ENCODE measurements around the gene IFIT5.
"Not testable (repeated sequence)": the region's sequence is repeated elsewhere in the genome, so short reads cannot be mapped to it uniquely, and the experiment has no call there.

The IFIT5 gene

DNA sequence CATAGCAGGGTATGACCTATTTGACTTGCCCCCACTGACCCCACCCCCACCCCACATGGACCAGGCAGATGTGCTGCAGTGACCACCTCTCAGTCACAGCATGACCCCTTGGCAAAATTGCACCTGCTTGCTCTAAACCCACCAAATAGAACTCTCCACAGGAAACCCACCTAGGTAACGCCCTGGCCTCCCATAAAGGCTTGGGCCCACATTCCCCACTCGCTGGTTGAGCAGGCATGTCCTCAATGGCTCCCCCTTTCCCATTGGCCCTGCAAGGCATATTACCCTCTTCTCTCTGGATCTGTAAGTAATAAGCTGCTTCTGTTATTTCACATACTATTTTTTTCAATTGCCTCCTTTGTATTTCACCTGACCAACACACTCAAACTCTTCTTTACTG lies 19.2 kb upstream of the IFIT5 start:
- in situ Hi-C loops (cut with HindIII; ENCODE audit: low sequenced_read_pairs) = no loop called here
- TF ChIP-seq, protein P1, sequence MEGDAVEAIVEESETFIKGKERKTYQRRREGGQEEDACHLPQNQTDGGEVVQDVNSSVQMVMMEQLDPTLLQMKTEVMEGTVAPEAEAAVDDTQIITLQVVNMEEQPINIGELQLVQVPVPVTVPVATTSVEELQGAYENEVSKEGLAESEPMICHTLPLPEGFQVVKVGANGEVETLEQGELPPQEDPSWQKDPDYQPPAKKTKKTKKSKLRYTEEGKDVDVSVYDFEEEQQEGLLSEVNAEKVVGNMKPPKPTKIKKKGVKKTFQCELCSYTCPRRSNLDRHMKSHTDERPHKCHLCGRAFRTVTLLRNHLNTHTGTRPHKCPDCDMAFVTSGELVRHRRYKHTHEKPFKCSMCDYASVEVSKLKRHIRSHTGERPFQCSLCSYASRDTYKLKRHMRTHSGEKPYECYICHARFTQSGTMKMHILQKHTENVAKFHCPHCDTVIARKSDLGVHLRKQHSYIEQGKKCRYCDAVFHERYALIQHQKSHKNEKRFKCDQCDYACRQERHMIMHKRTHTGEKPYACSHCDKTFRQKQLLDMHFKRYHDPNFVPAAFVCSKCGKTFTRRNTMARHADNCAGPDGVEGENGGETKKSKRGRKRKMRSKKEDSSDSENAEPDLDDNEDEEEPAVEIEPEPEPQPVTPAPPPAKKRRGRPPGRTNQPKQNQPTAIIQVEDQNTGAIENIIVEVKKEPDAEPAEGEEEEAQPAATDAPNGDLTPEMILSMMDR (IDR thresholded peaks at IDR 0.05; ENCODE audit: low read depth, low read length) = no peak
- DNase-seq (ENCODE audit: low read depth, low spot score) = no peak
- no peak overlapping the region for H3K4me3 ChIP-seq (ENCODE audit: low read depth, low read length)

DNA sequence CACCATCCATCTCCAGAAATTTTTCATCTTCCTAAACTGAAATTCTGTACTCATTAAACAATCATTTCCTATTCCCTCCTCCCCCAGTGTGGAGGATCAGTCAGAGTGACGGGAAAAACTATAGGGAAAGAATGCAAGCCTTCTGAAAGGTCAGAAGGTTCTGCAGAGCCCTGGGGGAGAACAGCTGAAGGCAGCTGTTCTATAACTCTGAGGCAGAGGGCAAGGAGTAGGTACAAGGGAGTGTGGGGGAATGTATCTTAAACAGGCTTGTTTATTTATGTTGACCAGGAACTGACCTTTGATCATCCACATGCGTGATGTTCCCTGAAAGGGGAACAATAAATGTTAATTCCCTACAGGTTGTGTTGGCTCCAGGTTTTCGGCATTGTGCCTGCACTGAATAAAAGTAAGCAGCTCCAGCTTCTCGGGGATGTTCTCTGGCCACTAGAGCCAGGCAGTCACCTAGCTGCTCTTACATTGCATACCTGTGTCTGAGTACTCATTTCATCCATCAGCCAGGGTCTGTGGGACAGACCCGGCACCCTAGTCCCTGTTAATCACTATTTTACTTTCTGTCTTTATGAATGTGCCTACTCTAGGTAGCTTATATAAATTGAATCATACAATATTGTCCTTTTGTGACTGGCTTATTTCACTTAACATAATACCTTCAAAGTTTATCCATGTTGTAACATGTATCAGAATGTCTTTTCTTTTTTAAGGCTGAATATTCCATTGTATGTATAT lies 16.2 kb upstream of the IFIT5 start:
- DNase-seq (ENCODE audit: low read depth, low spot score) = peak; percentile 5
- no peak overlapping the region for H3K4me3 ChIP-seq (ENCODE audit: low read depth, low read length)
- in situ Hi-C loops (cut with HindIII; ENCODE audit: low sequenced_read_pairs) = no loop called here
- TF ChIP-seq, protein P1 (IDR thresholded peaks at IDR 0.05; ENCODE audit: low read depth, low read length) = no peak

DNA sequence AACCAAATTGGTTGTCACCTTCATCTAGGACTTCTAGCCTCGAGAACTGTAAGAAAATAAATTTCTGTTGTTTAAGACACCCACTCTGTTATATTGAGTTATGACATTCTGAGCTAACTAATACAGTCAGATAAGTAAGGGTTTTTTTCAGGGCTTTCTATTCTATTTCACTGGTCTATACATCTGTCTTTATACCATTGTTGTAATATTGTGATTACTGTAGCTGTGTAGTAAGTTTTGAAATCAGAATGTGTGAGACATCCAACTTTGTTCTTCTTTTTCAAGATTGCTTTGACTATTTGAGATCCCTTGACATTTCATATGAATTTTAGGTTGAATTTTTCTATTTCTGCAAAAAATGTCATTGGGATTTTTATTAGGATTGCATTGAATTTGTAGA lies 14.4 kb upstream of the IFIT5 start:
- in situ Hi-C loops (cut with HindIII; ENCODE audit: low sequenced_read_pairs) = no loop called here
- DNase-seq (ENCODE audit: low read depth, low spot score) = no peak
- no peak overlapping the region for H3K4me3 ChIP-seq (ENCODE audit: low read depth, low read length)
- TF ChIP-seq, protein P1 (IDR thresholded peaks at IDR 0.05; ENCODE audit: low read depth, low read length) = no peak

DNA sequence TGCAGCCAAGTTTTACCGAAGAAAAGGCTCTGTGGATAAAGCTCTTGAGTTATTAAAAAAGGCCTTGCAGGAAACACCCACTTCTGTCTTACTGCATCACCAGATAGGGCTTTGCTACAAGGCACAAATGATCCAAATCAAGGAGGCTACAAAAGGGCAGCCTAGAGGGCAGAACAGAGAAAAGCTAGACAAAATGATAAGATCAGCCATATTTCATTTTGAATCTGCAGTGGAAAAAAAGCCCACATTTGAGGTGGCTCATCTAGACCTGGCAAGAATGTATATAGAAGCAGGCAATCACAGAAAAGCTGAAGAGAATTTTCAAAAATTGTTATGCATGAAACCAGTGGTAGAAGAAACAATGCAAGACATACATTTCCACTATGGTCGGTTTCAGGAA lies 11.3 kb upstream of the IFIT5 start:
- in situ Hi-C loops (cut with HindIII; ENCODE audit: low sequenced_read_pairs) = no loop called here
- TF ChIP-seq, protein P1 (IDR thresholded peaks at IDR 0.05; ENCODE audit: low read depth, low read length) = no peak
- no peak overlapping the region for H3K4me3 ChIP-seq (ENCODE audit: low read depth, low read length)
- no peak for DNase-seq (ENCODE audit: low read depth, low spot score)

DNA sequence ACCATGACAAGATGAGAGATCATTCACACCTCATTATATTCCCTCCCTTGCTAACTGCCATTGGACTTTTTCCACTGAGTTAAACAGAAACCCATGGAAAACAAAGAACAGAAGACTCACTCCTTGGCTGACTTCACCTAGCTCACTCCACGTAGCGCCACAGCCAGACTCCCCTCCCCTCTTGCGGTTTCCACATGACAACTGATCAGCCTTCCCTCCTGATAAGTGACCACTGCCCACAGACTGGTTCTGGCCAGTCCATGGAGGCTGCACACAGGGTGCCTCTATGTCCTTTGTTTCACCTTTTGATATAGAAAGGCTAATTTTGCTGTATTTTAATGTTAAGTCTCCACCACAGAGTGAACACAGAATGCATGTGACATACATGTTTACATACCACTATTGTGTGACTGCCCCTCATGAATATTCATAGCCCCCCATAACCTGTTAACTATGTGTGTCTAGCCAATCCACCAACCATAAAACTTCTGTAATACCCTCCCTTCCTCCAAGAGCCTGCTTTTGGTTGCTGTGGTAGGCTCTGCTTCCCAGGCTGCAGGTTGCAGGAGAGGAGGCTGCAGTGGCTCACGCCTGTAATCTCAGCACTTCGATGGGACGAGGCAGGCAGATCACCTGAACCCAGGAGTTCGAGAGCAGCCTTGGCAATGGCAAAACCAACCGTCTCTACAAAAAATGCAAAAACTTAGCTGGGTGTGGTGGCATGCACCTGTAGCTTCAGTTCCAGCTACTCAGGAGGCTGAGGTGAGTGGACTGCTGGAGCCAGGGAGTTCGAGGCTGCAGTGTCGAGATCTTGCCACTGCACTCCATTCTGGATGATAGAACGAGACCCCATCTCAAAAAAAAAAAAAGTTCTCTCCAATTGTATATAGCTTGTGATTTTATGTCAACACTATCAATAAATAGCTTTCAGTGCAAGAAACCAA lies 10.0 kb upstream of the IFIT5 start:
- TF ChIP-seq, protein P1 (IDR thresholded peaks at IDR 0.05; ENCODE audit: low read depth, low read length) = no peak
- DNase-seq (ENCODE audit: low read depth, low spot score) = peak; percentile 44
- no peak overlapping the region for H3K4me3 ChIP-seq (ENCODE audit: low read depth, low read length)
- in situ Hi-C loops (cut with HindIII; ENCODE audit: low sequenced_read_pairs) = no loop called here

DNA sequence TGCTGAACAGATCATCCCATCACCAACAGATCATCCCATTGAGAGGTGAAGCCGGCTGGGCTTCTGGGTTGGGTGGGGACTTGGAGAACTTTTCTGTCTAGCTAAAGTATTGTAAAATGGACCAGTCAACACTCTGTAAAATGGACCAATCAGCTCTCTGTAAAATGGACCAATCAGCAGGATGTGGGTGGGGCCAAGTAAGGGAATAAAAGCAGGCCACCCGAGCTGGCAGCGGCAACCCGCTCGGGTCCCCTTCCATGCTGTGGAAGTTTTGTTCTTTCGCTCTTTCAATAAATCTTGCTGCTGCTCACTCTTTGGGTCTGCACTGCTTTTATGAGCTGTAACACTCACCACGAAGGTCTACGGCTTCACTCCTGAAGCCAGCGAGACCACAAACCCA lies 8.2 kb upstream of the IFIT5 start:
- in situ Hi-C loops (cut with HindIII; ENCODE audit: low sequenced_read_pairs); DNase-seq (ENCODE audit: low read depth, low spot score); H3K4me3 ChIP-seq (ENCODE audit: low read depth, low read length): not testable (repeated sequence)

DNA sequence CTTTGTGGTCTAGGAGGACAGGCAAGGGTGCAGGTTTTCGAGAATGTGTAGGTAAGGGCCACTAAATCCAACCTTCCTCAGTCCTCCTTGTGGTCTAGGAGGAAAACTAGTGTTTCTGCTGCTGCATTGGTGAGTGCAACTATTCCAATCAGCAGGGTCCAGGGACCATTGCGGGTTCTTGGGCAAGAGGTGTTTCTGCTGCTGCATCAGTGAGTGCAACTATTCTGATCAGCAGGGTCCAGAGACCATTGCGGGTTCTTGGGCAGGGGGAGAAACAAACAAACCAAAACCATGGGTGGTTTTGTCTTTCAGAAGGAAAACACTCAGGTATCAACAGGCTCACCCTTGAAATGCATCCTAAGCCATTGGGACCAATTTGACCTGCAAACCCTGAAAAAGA lies 6.6 kb upstream of the IFIT5 start:
- in situ Hi-C loops (cut with HindIII; ENCODE audit: low sequenced_read_pairs); H3K4me3 ChIP-seq (ENCODE audit: low read depth, low read length); DNase-seq (ENCODE audit: low read depth, low spot score): not testable (repeated sequence)

DNA sequence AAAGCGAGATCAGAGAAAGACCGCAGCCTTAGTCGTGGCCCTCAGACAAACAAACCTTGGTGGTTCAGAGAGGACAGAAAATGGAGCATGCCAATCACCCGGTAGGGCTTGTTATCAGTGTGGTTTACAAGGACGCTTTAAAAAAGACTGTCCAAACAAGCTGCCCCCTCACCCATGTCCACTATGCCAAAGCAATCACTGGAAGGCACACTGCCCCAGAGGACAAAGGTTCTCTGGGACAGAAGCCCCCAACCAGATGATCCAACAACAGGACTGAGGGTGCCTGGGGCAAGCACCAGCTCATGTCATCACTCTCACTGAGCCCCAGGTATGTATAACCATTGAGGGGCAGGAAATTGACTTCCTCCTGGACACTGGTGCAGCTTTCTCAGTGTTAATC lies 5.1 kb upstream of the IFIT5 start:
- in situ Hi-C loops (cut with HindIII; ENCODE audit: low sequenced_read_pairs); DNase-seq (ENCODE audit: low read depth, low spot score); H3K4me3 ChIP-seq (ENCODE audit: low read depth, low read length): not testable (repeated sequence)

DNA sequence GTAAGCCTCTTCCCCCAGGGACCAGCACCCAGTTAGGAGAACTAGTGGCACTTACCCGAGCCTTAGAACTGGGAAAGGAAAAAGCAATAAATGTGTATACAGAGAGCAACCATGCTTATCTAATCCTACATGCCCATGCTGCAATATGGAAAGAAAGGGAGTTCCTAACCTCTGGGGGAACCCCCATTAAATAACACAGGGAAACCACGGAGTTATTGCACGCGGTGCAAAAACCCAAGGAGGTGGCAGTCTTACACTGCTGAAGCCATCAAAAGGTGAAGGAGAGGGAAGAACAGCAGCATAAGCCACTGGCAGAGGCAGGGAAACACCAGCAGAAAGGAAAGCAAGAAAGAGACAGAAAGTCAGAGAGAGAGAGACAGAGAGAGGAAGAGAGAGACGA lies 3.8 kb upstream of the IFIT5 start:
- DNase-seq (ENCODE audit: low read depth, low spot score); H3K4me3 ChIP-seq (ENCODE audit: low read depth, low read length); in situ Hi-C loops (cut with HindIII; ENCODE audit: low sequenced_read_pairs): not testable (repeated sequence)

DNA sequence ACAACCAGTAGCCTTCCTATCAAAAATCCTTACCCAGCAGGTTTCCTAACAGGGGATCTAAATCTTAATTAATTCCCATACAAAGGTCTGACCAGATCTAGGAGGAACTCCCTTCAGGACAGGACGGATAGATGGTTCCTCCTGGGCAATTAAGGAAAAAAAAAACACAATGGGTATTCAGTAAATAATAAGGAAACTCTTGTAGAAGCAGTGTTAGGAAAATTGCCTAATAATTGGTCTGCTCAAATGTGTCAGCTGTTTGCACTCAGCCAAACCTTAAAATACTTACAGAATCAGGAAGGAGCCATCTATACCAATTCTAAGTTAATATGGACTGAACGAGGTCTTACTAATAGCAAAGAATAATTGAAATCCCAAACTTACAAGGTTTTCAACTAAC lies 3.2 kb upstream of the IFIT5 start:
- in situ Hi-C loops (cut with HindIII; ENCODE audit: low sequenced_read_pairs); H3K4me3 ChIP-seq (ENCODE audit: low read depth, low read length); DNase-seq (ENCODE audit: low read depth, low spot score): not testable (repeated sequence)

DNA sequence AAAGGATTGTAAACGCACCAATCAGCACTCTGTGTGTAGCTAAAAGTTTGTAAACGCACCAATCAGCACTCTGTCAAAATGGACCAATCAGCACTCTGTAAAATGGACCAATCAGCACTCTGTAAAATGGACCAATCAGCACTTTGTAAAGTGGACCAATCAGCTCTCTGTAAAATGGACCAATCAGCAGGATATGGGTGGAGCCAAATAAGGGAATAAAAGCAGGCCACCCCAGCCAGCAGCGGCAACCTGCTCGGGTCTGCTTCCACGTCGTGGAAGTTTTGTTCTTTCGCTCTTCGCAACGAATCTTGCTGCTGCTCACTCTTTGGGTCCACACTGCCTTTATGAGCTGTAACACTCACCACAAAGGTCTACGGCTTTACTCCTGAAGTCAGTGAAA lies 2.1 kb upstream of the IFIT5 start:
- DNase-seq (ENCODE audit: low read depth, low spot score); H3K4me3 ChIP-seq (ENCODE audit: low read depth, low read length); in situ Hi-C loops (cut with HindIII; ENCODE audit: low sequenced_read_pairs): not testable (repeated sequence)

All from astrocyte of the spinal cord (primary cell).